Activated T-helper 1 cell treated with anti-CD3 and anti-CD28 coated beads, Interleukin-12 subunit alpha, Interleukin-12 subunit beta, Interleukin-2, Interleukin-4 antibody, amounts not matched to agents 30 ng/mL and 10 ng/mL and 1 ng/mL, durations not matched to agents 14 hours and 24 hours and 36 hours (primary cell): ENCODE data around the gene ANGPTL7. TPM values are rescaled to one million over a fixed set of nuclear protein-coding genes. Genes with fewer than 3 reads are reported as not detected.

ENCODE experiments used
- DNase-seq: peaks from one replicate; pipeline ENCODE4 v3.0.0; 2021; ENCODE audit warnings: low spot score
- H3K27ac Mint-ChIP-seq: one replicate; pipeline ENCODE4 v1.8.0; 2021; ENCODE audit warnings: mild to moderate bottlenecking, mixed read lengths
- H3K27me3 Mint-ChIP-seq: one replicate; pipeline ENCODE4 v1.8.0; 2022; ENCODE audit warnings: mild to moderate bottlenecking, moderate library complexity, mixed read lengths; ENCODE audit not compliant: insufficient read depth
- H3K36me3 Mint-ChIP-seq: one replicate; pipeline ENCODE4 v1.8.0; 2021; ENCODE audit warnings: low read depth, mixed read lengths
- H3K4me1 Mint-ChIP-seq: one replicate; pipeline ENCODE4 v1.8.0; 2021; ENCODE audit warnings: low read depth, mixed read lengths
- H3K4me3 Mint-ChIP-seq: one replicate; pipeline ENCODE4 v1.8.0; 2021; ENCODE audit warnings: mild to moderate bottlenecking, moderate library complexity, mixed read lengths
- H3K9me3 Mint-ChIP-seq: one replicate; pipeline ENCODE4 v1.8.0; 2021; ENCODE audit warnings: mixed read lengths
- intact Hi-C: fragments of 100-400 bp; cut with micrococcal nuclease; formaldehyde crosslinking; loops from one replicate; pipeline ENCODE4 v1.15.1; 2024
- total RNA-seq: library from RNA; stranded (reverse); gene quantifications from 2 replicates; pipeline ENCODE4 v1.2.3, GENCODE V29; 2022

The ANGPTL7 gene
- total RNA-seq, 1 donor from 2014 or later: not detected

DNA sequence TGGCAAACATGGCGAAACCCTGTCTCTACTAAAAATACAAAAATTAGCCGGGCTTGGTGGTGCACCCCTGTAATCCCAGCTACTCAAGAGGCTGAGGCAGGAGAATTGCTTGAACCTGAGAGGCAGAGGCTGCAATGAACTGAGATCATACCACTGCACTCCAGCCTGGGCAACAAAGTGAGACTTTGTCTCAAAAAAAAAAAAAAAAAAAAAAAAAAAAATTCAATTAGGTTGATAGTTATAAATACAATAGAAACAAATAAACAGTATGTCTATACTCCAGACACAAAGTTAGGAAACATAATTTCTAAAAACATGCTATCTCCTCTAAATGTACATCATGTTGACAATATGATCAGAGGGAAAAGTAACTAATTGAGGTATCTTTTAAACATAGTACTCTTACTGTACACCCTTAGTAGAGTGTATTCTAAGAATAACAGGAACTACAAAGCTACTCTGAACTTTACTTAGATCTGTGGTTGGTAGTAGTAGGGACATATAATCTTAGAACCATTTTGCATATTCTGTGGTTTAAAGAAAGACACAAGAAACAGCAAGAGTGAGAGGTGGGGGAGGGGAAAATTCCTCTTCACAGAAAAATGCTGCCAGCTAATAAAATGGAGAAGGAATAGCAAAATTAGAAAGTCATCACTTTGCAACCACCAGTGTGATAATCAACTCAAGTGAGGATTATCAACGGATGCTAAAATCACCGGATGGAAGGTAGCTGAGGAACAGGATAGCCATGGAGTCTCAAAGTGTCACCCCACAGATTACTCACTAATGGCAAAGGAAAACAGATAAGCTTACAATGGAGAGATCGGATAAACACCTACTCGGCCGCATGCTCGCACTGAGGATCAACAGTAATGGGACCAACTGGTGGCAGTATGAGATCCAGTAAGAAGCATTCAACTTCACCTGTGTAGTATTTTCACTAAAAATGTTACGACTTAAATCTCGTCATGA, 38.2 kb downstream of the ANGPTL7 start:
- Mint-ChIP-seq H3K36me3 (peaks cover 53% of the 10 kb centered on the region), H3K9me3 (no peaks in the 10 kb centered on the region), H3K4me3 (no peak overlapping the region), H3K4me1 (peaks cover 8% of the 10 kb centered on the region), H3K27ac (peak overlapping the region; percentile 14), H3K27me3 (no peaks in the 10 kb centered on the region)
- DNase-seq: no peak
- intact Hi-C loops: no loop called here

DNA sequence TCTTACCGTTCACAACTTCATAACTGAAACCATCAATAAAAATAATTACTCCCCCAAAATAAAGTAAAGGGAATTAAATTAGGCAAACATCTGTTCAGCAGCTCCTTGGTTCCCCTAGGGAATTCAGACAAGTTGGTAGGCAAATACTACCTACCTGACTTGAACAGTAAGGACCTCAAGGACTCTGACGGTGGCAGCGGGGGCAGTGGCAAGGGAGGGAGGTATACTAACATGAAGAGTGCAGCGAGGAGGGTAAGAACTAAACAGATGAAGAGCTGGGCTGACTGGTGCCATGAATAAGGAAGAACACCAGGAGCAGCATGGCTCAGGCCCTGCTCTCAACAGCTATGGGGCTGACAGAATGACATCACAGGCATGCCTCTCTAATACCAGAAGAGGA, 40.0 kb downstream of the ANGPTL7 start:
- H3K27ac Mint-ChIP-seq: no peak overlapping the region
- H3K4me1 Mint-ChIP-seq: peaks cover 8% of the 10 kb centered on the region
- no peak overlapping the region for H3K4me3 Mint-ChIP-seq
- no peak for DNase-seq
- intact Hi-C loops: no loop called here
- peaks cover 60% of the 10 kb centered on the region for H3K36me3 Mint-ChIP-seq
- no peaks in the 10 kb centered on the region for H3K9me3 Mint-ChIP-seq
- no peaks in the 10 kb centered on the region for H3K27me3 Mint-ChIP-seq

DNA sequence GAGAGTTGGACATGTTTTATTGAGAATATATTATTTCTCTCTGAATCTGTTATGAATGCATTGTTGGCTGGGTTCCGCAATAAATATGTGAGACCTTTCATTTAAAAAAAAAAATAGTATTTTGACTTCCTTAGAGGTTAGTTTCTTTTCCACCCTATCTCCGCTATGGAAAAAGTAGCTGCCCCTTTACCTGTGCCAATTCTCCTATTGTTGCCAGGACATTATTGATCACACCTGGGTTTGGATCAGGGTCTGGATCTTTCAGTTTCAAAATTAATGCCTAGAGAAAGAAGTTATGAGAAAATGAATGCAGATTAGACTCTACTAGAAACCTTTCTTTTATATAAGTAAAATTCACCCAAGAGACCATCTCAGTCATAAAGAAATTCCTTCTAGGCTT, 44.1 kb downstream of the ANGPTL7 start:
- no peaks in the 10 kb centered on the region for H3K9me3 Mint-ChIP-seq
- no peaks in the 10 kb centered on the region for H3K27me3 Mint-ChIP-seq
- H3K4me3 Mint-ChIP-seq: no peak overlapping the region
- H3K27ac Mint-ChIP-seq: no peak overlapping the region
- intact Hi-C loops: no loop called here
- peaks cover 52% of the 10 kb centered on the region for H3K36me3 Mint-ChIP-seq
- DNase-seq: no peak
- H3K4me1 Mint-ChIP-seq: peaks cover 9% of the 10 kb centered on the region

DNA sequence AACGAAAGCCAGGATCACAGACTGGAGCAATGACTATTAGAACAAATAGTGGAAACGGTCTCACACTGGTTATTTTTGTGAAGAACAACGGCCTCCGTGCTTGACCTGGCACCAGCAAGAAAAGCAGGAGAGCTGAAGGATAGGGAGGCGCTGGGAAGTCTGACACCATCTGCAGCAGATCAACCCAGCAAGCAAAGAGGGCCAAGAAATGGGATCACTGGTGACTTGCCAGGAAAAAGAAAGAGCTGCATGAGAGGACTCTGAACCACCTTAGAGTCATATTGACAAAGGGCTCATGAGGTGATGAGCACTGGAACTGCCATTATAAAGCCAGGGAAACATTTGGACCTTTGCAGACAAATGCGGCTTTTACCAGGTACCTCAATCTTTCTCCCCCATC, 48.2 kb downstream of the ANGPTL7 start:
- no peak for DNase-seq
- no peak overlapping the region for H3K27ac Mint-ChIP-seq
- intact Hi-C loops: no loop called here
- no peak overlapping the region for H3K4me3 Mint-ChIP-seq
- H3K36me3 Mint-ChIP-seq: peaks cover 43% of the 10 kb centered on the region
- H3K4me1 Mint-ChIP-seq: peaks cover 9% of the 10 kb centered on the region
- no peaks in the 10 kb centered on the region for H3K9me3 Mint-ChIP-seq
- H3K27me3 Mint-ChIP-seq: no peaks in the 10 kb centered on the region

DNA sequence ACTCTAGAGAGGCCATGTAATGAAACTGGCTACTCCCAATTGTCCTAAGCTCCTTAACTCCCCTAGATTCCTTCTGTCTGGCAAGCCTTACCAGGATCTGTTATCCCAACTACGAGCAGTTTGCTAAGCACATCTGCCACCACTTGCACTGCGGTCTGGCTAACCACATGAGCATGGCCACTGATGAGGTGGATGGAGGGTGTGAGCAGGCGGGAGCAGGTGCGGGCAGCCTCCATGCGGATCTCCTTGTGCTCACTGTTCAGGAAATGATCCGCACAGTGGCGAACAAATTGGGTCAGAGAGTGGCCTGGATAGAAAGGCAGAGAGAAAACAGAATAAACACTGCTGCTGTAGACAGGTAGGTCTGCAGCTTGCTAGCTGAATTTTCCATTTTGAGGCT, 49.2 kb downstream of the ANGPTL7 start:
- no peaks in the 10 kb centered on the region for H3K9me3 Mint-ChIP-seq
- no peak for DNase-seq
- no peaks in the 10 kb centered on the region for H3K27me3 Mint-ChIP-seq
- no peak overlapping the region for H3K27ac Mint-ChIP-seq
- peaks cover 9% of the 10 kb centered on the region for H3K4me1 Mint-ChIP-seq
- intact Hi-C loops: no loop called here
- H3K4me3 Mint-ChIP-seq: no peak overlapping the region
- H3K36me3 Mint-ChIP-seq: peaks cover 37% of the 10 kb centered on the region

DNA sequence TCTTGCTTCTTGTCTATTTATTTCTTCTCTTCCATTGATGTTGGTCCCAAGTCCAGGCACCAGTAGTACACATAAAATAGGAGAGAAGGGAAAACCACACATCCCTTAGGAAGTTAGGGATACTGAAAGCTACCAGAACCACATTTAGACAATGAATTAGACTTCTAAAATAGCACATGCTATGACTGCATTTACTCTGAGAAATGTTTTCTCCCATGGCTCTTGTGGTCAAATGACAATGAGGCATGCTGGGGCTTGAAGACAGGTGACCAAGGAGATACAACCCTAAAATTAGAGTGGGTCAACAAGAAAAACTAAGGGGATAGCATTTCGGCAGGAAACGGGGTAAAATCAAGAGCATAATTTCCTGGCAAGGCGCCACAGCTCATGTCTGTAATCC, 56.1 kb downstream of the ANGPTL7 start:
- no peak overlapping the region for H3K27ac Mint-ChIP-seq
- DNase-seq: no peak
- intact Hi-C loops: no loop called here
- no peaks in the 10 kb centered on the region for H3K4me1 Mint-ChIP-seq
- peaks cover 18% of the 10 kb centered on the region for H3K36me3 Mint-ChIP-seq
- no peaks in the 10 kb centered on the region for H3K27me3 Mint-ChIP-seq
- no peak overlapping the region for H3K4me3 Mint-ChIP-seq
- H3K9me3 Mint-ChIP-seq: no peaks in the 10 kb centered on the region

Other genes starting within 250 kb of the ANGPTL7 start
- gene TARDBP, start 176.7 kb upstream of the ANGPTL7 start, total RNA-seq: 197 TPM in 2 replicates
- 0.15 and 0.57 TPM in 2 replicates for gene MASP2, start 142.1 kb upstream of the ANGPTL7 start, total RNA-seq
- gene SRM, start 129.3 kb upstream of the ANGPTL7 start, total RNA-seq: 306 and 332 TPM in 2 replicates
- gene EXOSC10, start 89.5 kb upstream of the ANGPTL7 start, total RNA-seq: 93.5 and 103 TPM in 2 replicates
- 48.7 and 49.4 TPM in 2 replicates for gene MTOR, start 73.2 kb downstream of the ANGPTL7 start, total RNA-seq
- 30.5 and 33.1 TPM in 2 replicates for gene UBIAD1, start 83.8 kb downstream of the ANGPTL7 start, total RNA-seq